HEK293T (cell line): ENCODE results near the gene SMARCA5.

Experiments
- ARNT ChIP-seq: fragments of 450-650 bp; IDR thresholded peaks from 2 replicates; pipeline ENCODE4 v1.6.1; 2017; ENCODE audit warnings: mild to moderate bottlenecking
- BHLHE40 ChIP-seq: fragments of 450-650 bp; IDR thresholded peaks from 2 replicates; pipeline ENCODE4 v1.6.1; 2016; ENCODE audit warnings: mild to moderate bottlenecking, moderate library complexity, borderline replicate concordance
- ELF4 ChIP-seq: fragments of 450-650 bp; IDR thresholded peaks from 2 replicates; pipeline ENCODE4 v1.6.1; 2017; ENCODE audit warnings: antibody characterized with exemption
- FOXA1 ChIP-seq: fragments of 450-650 bp; IDR thresholded peaks from 2 replicates; pipeline ENCODE4 v1.6.1; 2016; ENCODE audit warnings: mild to moderate bottlenecking
- FOXM1 ChIP-seq: fragments of 450-650 bp; IDR thresholded peaks from 2 replicates; pipeline ENCODE4 v1.6.1; 2017; ENCODE audit warnings: mild to moderate bottlenecking, borderline replicate concordance
- L3MBTL2 ChIP-seq: fragments of 450-650 bp; conservative IDR thresholded peaks from 2 replicates; pipeline ENCODE4 v1.6.1; 2016; ENCODE audit warnings: mild to moderate bottlenecking
- LEF1 ChIP-seq: fragments of 450-650 bp; IDR thresholded peaks from 2 replicates; pipeline ENCODE4 v1.6.1; 2017; ENCODE audit warnings: mild to moderate bottlenecking, borderline replicate concordance
- SP1 ChIP-seq: fragments of 450-650 bp; IDR thresholded peaks from 2 replicates; pipeline ENCODE4 v1.6.1; 2017
- SUZ12 ChIP-seq: fragments of 450-650 bp; IDR thresholded peaks from 2 replicates; pipeline ENCODE4 v1.6.1; 2016; ENCODE audit warnings: mild to moderate bottlenecking
- TARDBP ChIP-seq: fragments of 450-650 bp; IDR thresholded peaks from 2 replicates; pipeline ENCODE4 v1.6.1; 2016
- TF ChIP-seq, protein P1 (sequence below): fragments of 450-650 bp; IDR thresholded peaks from 2 replicates; pipeline ENCODE4 v1.6.1; 2016

DNA sequence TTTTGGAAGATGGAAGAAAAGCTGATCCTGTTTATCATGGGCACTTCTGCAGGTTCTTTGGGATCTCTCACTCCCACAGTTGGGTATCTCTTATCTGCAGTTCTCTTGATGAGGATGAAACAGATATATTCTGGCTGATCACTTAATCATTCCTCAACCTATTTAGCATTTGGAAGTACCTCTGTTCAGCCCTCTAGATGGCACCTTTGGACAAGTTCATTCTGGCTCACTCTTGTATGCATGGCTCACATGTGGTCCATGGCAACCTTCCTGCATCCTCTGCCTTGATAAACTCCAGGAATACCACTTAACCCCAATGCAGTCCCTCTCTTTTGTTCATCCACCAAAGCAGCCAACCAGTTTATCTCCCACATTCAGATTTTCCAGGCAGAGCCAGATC lies 74.2 kb downstream of the SMARCA5 start:
- TF ChIP-seq BHLHE40 = no peak
- TF ChIP-seq TARDBP = no peak
- TF ChIP-seq SUZ12 = no peak
- no peak for TF ChIP-seq ELF4
- no peak for TF ChIP-seq LEF1
- TF ChIP-seq SP1 = no peak
- TF ChIP-seq, protein P1, sequence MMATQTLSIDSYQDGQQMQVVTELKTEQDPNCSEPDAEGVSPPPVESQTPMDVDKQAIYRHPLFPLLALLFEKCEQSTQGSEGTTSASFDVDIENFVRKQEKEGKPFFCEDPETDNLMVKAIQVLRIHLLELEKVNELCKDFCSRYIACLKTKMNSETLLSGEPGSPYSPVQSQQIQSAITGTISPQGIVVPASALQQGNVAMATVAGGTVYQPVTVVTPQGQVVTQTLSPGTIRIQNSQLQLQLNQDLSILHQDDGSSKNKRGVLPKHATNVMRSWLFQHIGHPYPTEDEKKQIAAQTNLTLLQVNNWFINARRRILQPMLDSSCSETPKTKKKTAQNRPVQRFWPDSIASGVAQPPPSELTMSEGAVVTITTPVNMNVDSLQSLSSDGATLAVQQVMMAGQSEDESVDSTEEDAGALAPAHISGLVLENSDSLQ = no peak
- TF ChIP-seq FOXA1 = no peak
- TF ChIP-seq FOXM1 = no peak
- no peak for TF ChIP-seq ARNT
- no peak for TF ChIP-seq L3MBTL2
